GM19023 (cell line): ENCODE measurements around the gene RPAP3.

Experiments used
- ATAC-seq: cut with Tn5 transposase; IDR thresholded peaks from one replicate; pipeline ENCODE4 v1.9.1; 2021; ENCODE audit warnings: mild to moderate bottlenecking, moderate library complexity; ENCODE audit not compliant: unreplicated experiment

Gene RPAP3

GRCh38 chr12:47722136-47722834 is 16.5 kb upstream of the RPAP3 start:
- ATAC-seq = no peak

GRCh38 chr12:47721431-47721973 is 15.7 kb upstream of the RPAP3 start:
- no peak for ATAC-seq

- ATAC-seq = no peak
Measured at GRCh38 chr12:47718531-47718930, 12.7 kb upstream of the RPAP3 start.

- ATAC-seq = no peak
Measured at GRCh38 chr12:47717443-47718193, 11.8 kb upstream of the RPAP3 start.

GRCh38 chr12:47717046-47717442 is 11.2 kb upstream of the RPAP3 start:
- ATAC-seq = no peak

GRCh38 chr12:47715877-47716548 is 10.2 kb upstream of the RPAP3 start:
- no peak for ATAC-seq

GRCh38 chr12:47715393-47715876 is 9.6 kb upstream of the RPAP3 start:
- ATAC-seq = peak; percentile 83

- ATAC-seq = no peak
Measured at GRCh38 chr12:47714826-47715386, 9.1 kb upstream of the RPAP3 start.

GRCh38 chr12:47712171-47712570 is 6.3 kb upstream of the RPAP3 start:
- ATAC-seq = no peak

- ATAC-seq = no peak
Measured at GRCh38 chr12:47711448-47711847, 5.6 kb upstream of the RPAP3 start.

GRCh38 chr12:47710278-47710677 is 4.4 kb upstream of the RPAP3 start:
- ATAC-seq = no peak

- ATAC-seq = no peak
Measured at GRCh38 chr12:47709671-47710070, 3.8 kb upstream of the RPAP3 start.

- ATAC-seq = no peak
Measured at GRCh38 chr12:47709237-47709636, 3.4 kb upstream of the RPAP3 start.

- ATAC-seq = no peak
Measured at GRCh38 chr12:47707905-47708543, 2.2 kb upstream of the RPAP3 start.

GRCh38 chr12:47707355-47707754 is 1.5 kb upstream of the RPAP3 start:
- ATAC-seq = no peak

GRCh38 chr12:47705229-47705565 is 633 bp downstream of the RPAP3 start:
- no peak for ATAC-seq

- no peak for ATAC-seq
Measured at GRCh38 chr12:47704719-47705118, 1.1 kb downstream of the RPAP3 start.

- no peak for ATAC-seq
Measured at GRCh38 chr12:47700263-47700662, 5.6 kb downstream of the RPAP3 start.

- ATAC-seq = no peak
Measured at GRCh38 chr12:47698631-47699030, 7.2 kb downstream of the RPAP3 start.

GRCh38 chr12:47698055-47698454 is 7.8 kb downstream of the RPAP3 start:
- no peak for ATAC-seq

- no peak for ATAC-seq
Measured at GRCh38 chr12:47689215-47689614, 16.6 kb downstream of the RPAP3 start.
